ENCODE data around the gene KIAA1191. TPM values are rescaled to one million over a fixed set of nuclear protein-coding genes. Genes with fewer than 3 reads are reported as not detected.

KIAA1191 gene
- total and polyA plus RNA-seq, 2 of the 8 experiments (the other 6 are each of a cell fraction or from before 2014, with no cell fraction given), result 86.4 to 88.0 TPM

GRCh38 chr5:176352116-176352878 lies 9.3 kb downstream of the KIAA1191 start:
- Histone ChIP-seq H3K27ac (ENCODE audit: low read depth, low read length) (no peak overlapping the region), H3K56ac (replicated peaks; ENCODE audit: insufficient read length, low read depth, low read length) (no peak overlapping the region), H2BK20ac (ENCODE audit: low read length) (no peak overlapping the region), H3K4ac (replicated peaks; ENCODE audit: insufficient read length, low read depth, low read length) (no peak overlapping the region), H2AK5ac (ENCODE audit: low read depth, low read length) (no peak overlapping the region), H2BK15ac (ENCODE audit: low read length) (no peak overlapping the region), H3K79me1 (ENCODE audit: low read depth, low read length) (peaks cover 17% of the 10 kb centered on the region), H2BK120ac (replicated peaks; ENCODE audit: low read depth, low read length) (no peak overlapping the region), H3K4me2 (ENCODE audit: insufficient read depth in 1 of 2, low read depth in 2 of 2, low read length in 2 of 2) (no peak overlapping the region), H3K23me2 (ENCODE audit: low read depth, low read length) (no peaks in the 10 kb centered on the region), H2AFZ (ENCODE audit: low read length) (no peak overlapping the region), H3K27me3 (replicated peaks in 1 of 4; ENCODE audit: control insufficient read depth in 3 of 4, extremely low read depth in 1 of 4, insufficient read depth in 3 of 4, low read length in 3 of 4) (no peaks in the 10 kb centered on the region), H4K20me1 (replicated peaks in 1 of 2; ENCODE audit: control insufficient read depth in 1 of 2, insufficient read depth in 2 of 2, low read length in 2 of 2) (peaks cover 11 to 30% of the 10 kb centered on the region in 2 experiments), H2BK5ac (ENCODE audit: low read depth, low read length) (no peak overlapping the region), H4K5ac (ENCODE audit: insufficient read length, low read depth, low read length) (no peak overlapping the region), H3K9me3 (ENCODE audit: insufficient read depth in 2 of 2, low read depth in 1 of 2, low read length in 1 of 2) (no peaks in the 10 kb centered on the region), H3K4me3 (ENCODE audit: extremely low read depth in 1 of 4, insufficient read depth in 2 of 4, low read depth in 3 of 4, low read length in 4 of 4) (no peak overlapping the region), H4K91ac (replicated peaks; ENCODE audit: insufficient read length, low read length) (no peak overlapping the region), H3K79me2 (ENCODE audit: control insufficient read depth in 1 of 2, insufficient read depth in 2 of 2, low read length in 2 of 2) (peaks cover 4 to 51% of the 10 kb centered on the region in 2 experiments), H3K18ac (ENCODE audit: extremely low read depth, low read length) (no peak overlapping the region), H2BK12ac (ENCODE audit: low read depth, low read length) (no peak overlapping the region), H3K9ac (replicated peaks in 1 of 4; ENCODE audit: extremely low read depth in 1 of 4, low read depth in 3 of 4, low read length in 3 of 4) (no peak overlapping the region), H3K4me1 (replicated peaks in 1 of 4; ENCODE audit: control insufficient read depth in 3 of 4, insufficient read depth in 4 of 4, low read length in 3 of 4) (no peaks in the 10 kb centered on the region), H3K14ac (ENCODE audit: insufficient read length) (no peak overlapping the region), H4K8ac (ENCODE audit: extremely low read depth, insufficient read depth, low read length) (no peak overlapping the region), H3K36me3 (ENCODE audit: control insufficient read depth in 2 of 4, insufficient read depth in 4 of 4, low read length in 3 of 4) (peaks cover 23 to 86% (median 58%) of the 10 kb centered on the region in 4 experiments), H3K23ac (ENCODE audit: insufficient read length) (no peak overlapping the region)
- DNase-seq (ENCODE audit: low read depth in 1 of 2, low spot score in 2 of 2) (no peak), FAIRE-seq (no peak)
- TF ChIP-seq CREB1 (IDR thresholded peaks at IDR 0.05) (no peak), CTBP2 (IDR thresholded peaks at IDR 0.05; ENCODE audit: borderline replicate concordance, insufficient read depth, insufficient read length, low read length) (no peak), NRF1 (IDR thresholded peaks at IDR 0.05; ENCODE audit: low read depth, low read length) (no peak), RNF2 (IDR thresholded peaks at IDR 0.05; ENCODE audit: borderline replicate concordance, low read depth, low read length, missing control alignments, poor library complexity, severe bottlenecking) (no peak), EGR1 (IDR thresholded peaks at IDR 0.05; ENCODE audit: borderline replicate concordance, low read depth, low read length) (no peak), TEAD4 (IDR thresholded peaks at IDR 0.05; ENCODE audit: low read depth, low read length) (no peak), FOSL1 (IDR thresholded peaks at IDR 0.05; ENCODE audit: insufficient read depth, low read depth, low read length) (no peak), KDM4A (IDR thresholded peaks at IDR 0.05; ENCODE audit: low read depth, low read length, severe bottlenecking) (no peak), SIRT6 (IDR thresholded peaks at IDR 0.05; ENCODE audit: low read length) (no peak), SAP30 (IDR thresholded peaks at IDR 0.05; ENCODE audit: insufficient read depth, insufficient replicate concordance, low read length) (no peak), JUND (IDR thresholded peaks at IDR 0.05; ENCODE audit: low read length) (no peak)
- ChIA-PET POLR2A (ENCODE audit: partially characterized antibody) (interaction anchor here (0.5 to 0.9 kb wide), 2 partner anchors 8 to 17 kb away, joined by 3 read pairs; no protein-coding TSS in a partner anchor), CTCF (ENCODE audit: partially characterized antibody) (no interaction called here)
- WGBS, 2 experiments (ENCODE audit: extremely low coverage in 1 of 2, insufficient coverage in 1 of 2, insufficient read length in 1 of 2, insufficient replicate concordance in 2 of 2, low coverage in 1 of 2, low lambda C conversion rate in 2 of 2, missing lambda C conversion rate in 1 of 2), result 88% methylated on average over 5 of the region's 5 CpGs; no CpG with 5 or more reads in 1 of the 2 experiments
